ENCODE measurements around the gene MRGPRD.

DNA sequence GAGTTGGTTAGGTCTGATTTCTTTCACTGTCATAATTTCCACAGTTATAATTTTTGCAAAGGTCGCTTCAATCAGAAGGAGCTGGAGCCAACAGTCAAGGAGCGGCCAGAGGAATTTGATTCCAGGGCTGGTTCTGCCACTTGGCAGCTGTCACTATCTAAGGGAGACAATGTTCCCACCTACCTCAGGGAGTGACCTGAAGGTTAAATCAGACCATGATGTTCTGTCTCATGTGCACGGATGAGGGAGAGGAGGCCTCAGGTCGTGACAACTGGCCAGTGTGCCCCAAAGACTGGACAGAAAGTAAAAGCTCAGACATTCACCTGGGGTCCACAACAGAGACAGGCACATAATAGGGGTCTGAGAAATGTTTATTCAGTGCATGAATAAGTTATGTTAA lies 7.6 kb downstream of the MRGPRD start:
- TF ChIP-seq, protein P1, sequence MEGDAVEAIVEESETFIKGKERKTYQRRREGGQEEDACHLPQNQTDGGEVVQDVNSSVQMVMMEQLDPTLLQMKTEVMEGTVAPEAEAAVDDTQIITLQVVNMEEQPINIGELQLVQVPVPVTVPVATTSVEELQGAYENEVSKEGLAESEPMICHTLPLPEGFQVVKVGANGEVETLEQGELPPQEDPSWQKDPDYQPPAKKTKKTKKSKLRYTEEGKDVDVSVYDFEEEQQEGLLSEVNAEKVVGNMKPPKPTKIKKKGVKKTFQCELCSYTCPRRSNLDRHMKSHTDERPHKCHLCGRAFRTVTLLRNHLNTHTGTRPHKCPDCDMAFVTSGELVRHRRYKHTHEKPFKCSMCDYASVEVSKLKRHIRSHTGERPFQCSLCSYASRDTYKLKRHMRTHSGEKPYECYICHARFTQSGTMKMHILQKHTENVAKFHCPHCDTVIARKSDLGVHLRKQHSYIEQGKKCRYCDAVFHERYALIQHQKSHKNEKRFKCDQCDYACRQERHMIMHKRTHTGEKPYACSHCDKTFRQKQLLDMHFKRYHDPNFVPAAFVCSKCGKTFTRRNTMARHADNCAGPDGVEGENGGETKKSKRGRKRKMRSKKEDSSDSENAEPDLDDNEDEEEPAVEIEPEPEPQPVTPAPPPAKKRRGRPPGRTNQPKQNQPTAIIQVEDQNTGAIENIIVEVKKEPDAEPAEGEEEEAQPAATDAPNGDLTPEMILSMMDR (IDR thresholded peaks at IDR 0.05; ENCODE audit: low read depth, low read length) = no peak
- TF ChIP-seq POLR2A (IDR thresholded peaks at IDR 0.05; ENCODE audit: extremely low read depth, insufficient read length) (no peak), MYC (IDR thresholded peaks at IDR 0.05; ENCODE audit: low read depth, low read length) (no peak)
- TF ChIP-seq, protein P2, sequence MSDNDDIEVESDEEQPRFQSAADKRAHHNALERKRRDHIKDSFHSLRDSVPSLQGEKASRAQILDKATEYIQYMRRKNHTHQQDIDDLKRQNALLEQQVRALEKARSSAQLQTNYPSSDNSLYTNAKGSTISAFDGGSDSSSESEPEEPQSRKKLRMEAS (IDR thresholded peaks at IDR 0.05; ENCODE audit: low read depth, low read length) = no peak
